HepG2 (cell line): Measurements from ENCODE around the gene ELF2. TPM values are rescaled to one million over a fixed set of nuclear protein-coding genes. Genes with fewer than 3 reads are reported as not detected.

ENCODE experiments used
- ARNTL ChIP-seq: sonication (generic); formaldehyde crosslinking; IDR thresholded peaks from 2 replicates; pipeline ENCODE4 v1.4.0; 2020; ENCODE audit warnings: mild to moderate bottlenecking, missing genetic modification reagents
- FLYWCH1 ChIP-seq: sonication (generic); formaldehyde crosslinking; IDR thresholded peaks from 2 replicates; pipeline ENCODE4 v1.8.1; 2023; ENCODE audit warnings: mild to moderate bottlenecking, missing genetic modification reagents
- MTA3 ChIP-seq: sonication (generic); formaldehyde crosslinking; IDR thresholded peaks from 2 replicates; pipeline ENCODE4 v1.4.0; 2020; ENCODE audit warnings: missing genetic modification reagents
- MTF2 ChIP-seq: sonication (generic); formaldehyde crosslinking; IDR thresholded peaks from 2 replicates; pipeline ENCODE4 v1.5.0; 2020; ENCODE audit warnings: missing genetic modification reagents, borderline replicate concordance
- MXI1 ChIP-seq: IDR thresholded peaks from 3 replicates; pipeline ENCODE4 v1.6.1; 2012; ENCODE audit warnings: low read depth, low read length, inconsistent platforms, borderline replicate concordance
- NFE2L1 ChIP-seq: sonication (generic); formaldehyde crosslinking; IDR thresholded peaks from 2 replicates; pipeline ENCODE4 v1.4.0; 2020; ENCODE audit warnings: missing genetic modification reagents, mild to moderate bottlenecking, borderline replicate concordance
- NRL ChIP-seq: sonication (generic); formaldehyde crosslinking; IDR thresholded peaks from 2 replicates; pipeline ENCODE4 v1.5.0; 2020; ENCODE audit warnings: missing genetic modification reagents, mild to moderate bottlenecking, moderate library complexity, borderline replicate concordance
- SMAD3 ChIP-seq: sonication (generic); formaldehyde crosslinking; IDR thresholded peaks from 2 replicates; pipeline ENCODE4 v1.4.0; 2020; ENCODE audit warnings: missing genetic modification reagents
- TBL1XR1 ChIP-seq: fragments of 150-350 bp; IDR thresholded peaks from 2 replicates; pipeline ENCODE4 v1.6.1; 2014; ENCODE audit warnings: borderline replicate concordance, low read length; ENCODE audit not compliant: partially characterized antibody
- TCF7 ChIP-seq: sonication (generic); IDR thresholded peaks from 2 replicates; pipeline ENCODE4 v1.6.1; 2016; ENCODE audit warnings: antibody characterized with exemption, low read depth
- U2AF1 ChIP-seq: fragments of 200-400 bp; formaldehyde crosslinking; optimal IDR thresholded peaks from 2 replicates; pipeline ENCODE3; 2017; ENCODE audit warnings: mild to moderate bottlenecking, low read depth, low read length
- ZBTB42 ChIP-seq: sonication (generic); formaldehyde crosslinking; IDR thresholded peaks from 2 replicates; pipeline ENCODE4 v1.5.0; 2020; ENCODE audit warnings: mild to moderate bottlenecking, missing genetic modification reagents
- ZNF124 ChIP-seq: sonication (generic); formaldehyde crosslinking; IDR thresholded peaks from 2 replicates; pipeline ENCODE4 v1.4.0; 2020; ENCODE audit warnings: missing genetic modification reagents
- ZNF234 ChIP-seq: sonication (generic); formaldehyde crosslinking; conservative IDR thresholded peaks from 2 replicates; pipeline ENCODE4 v1.5.1; 2020; ENCODE audit warnings: mild to moderate bottlenecking, missing genetic modification reagents
- ZNF556 ChIP-seq: sonication (generic); formaldehyde crosslinking; IDR thresholded peaks from 2 replicates; pipeline ENCODE4 v1.4.0; 2020; ENCODE audit warnings: mild to moderate bottlenecking, missing genetic modification reagents, borderline replicate concordance
- ZNF570 ChIP-seq: sonication (generic); formaldehyde crosslinking; IDR thresholded peaks from 2 replicates; pipeline ENCODE4 v1.4.0; 2020; ENCODE audit warnings: mild to moderate bottlenecking, missing genetic modification reagents, borderline replicate concordance
- ZNF766 ChIP-seq: sonication (generic); formaldehyde crosslinking; IDR thresholded peaks from 2 replicates; pipeline ENCODE4 v1.5.0; 2020; ENCODE audit warnings: missing genetic modification reagents, borderline replicate concordance
- ZNF816 ChIP-seq: sonication (generic); formaldehyde crosslinking; IDR thresholded peaks from 2 replicates; pipeline ENCODE4 v1.8.0; 2022; ENCODE audit warnings: missing genetic modification reagents, mild to moderate bottlenecking, borderline replicate concordance
- ZNF839 ChIP-seq: sonication (generic); formaldehyde crosslinking; IDR thresholded peaks from 2 replicates; pipeline ENCODE4 v1.4.0; 2020; ENCODE audit warnings: missing genetic modification reagents, mild to moderate bottlenecking, borderline replicate concordance
- polyA plus RNA-seq, 8 experiments: library from polyadenylated mRNA; depleted of rRNA in 3 of 8; stranded (reverse) in 7 of 8; unstranded in 1 of 8; fragments of >200 nt; fragmentation: Illumina TruSeq in 4 of 8; extraction: Trizol in 4 of 8; gene quantifications; 2 replicates each; pipeline versions ENCODE4 v1.2.1 to v1.2.3, GENCODE V29; 2011 to 2016; ENCODE audit warnings: low read depth in 4 of 8, missing spikeins in 1 of 8, mixed read lengths in 1 of 8; ENCODE audit not compliant: insufficient read depth in 1 of 8
- total RNA-seq, 5 experiments: library from RNA; depleted of rRNA; stranded (reverse); fragments of >200 nt; fragmentation: Illumina TruSeq; extraction: Trizol; gene quantifications; 2 replicates each; pipeline ENCODE4 v1.2.3, GENCODE V29; 2016; ENCODE audit warnings: low read depth in 1 of 5
- TF ChIP-seq, protein P1 (sequence below): sonication (generic); formaldehyde crosslinking; IDR thresholded peaks from 2 replicates; pipeline ENCODE4 v1.4.0; 2020; ENCODE audit warnings: low read depth, missing genetic modification reagents
- TF ChIP-seq, protein P2 (sequence below): sonication (generic); formaldehyde crosslinking; IDR thresholded peaks from 2 replicates; pipeline ENCODE4 v1.4.0; 2020; ENCODE audit warnings: mild to moderate bottlenecking, low read depth, missing genetic modification reagents
- TF ChIP-seq, protein P3 (sequence below): sonication (generic); formaldehyde crosslinking; IDR thresholded peaks from 2 replicates; pipeline ENCODE4 v1.4.0; 2020; ENCODE audit warnings: missing genetic modification reagents, borderline replicate concordance

The ELF2 gene
- total and polyA plus RNA-seq, 2 of the 13 experiments (the other 11 are each of a cell fraction or from before 2014, with no cell fraction given) = 28.6 to 35.4 TPM

DNA sequence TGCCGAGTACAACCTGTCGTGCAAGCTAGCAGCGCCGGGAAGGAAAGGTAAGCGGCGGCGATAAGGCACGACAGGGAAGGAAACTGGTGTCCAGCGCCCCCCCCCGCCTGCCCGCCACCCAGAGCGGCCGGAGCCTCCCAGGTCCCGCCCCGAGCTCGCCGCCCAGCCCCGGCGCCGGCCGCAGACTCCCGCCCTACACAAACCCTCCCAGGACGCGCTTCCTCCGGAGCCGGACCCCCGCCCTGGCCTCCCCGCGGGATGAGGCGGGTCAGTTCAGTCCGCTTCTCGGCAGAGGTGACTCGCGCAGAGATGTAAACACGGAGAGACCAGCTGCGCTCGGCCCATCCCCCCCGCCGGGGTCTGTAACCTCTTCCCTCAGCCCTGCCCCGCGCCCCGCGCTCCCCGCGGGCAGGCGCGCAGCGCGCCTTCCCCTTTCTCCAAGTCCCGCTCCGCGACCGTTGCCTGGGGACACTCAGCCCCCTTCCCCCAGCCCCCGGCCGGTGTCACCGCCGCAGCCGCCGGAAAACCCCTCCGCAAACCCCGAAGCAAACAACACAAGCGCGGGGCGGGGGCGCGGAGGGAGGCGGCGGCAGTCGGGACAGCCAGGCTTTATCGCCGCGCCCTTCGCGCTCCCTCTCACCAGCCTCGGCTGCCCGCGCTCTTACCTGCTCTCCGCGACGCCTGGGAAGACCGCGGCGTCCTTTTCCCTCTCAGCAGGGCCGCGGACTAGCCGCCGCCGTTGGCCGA lies 543 bp downstream of the ELF2 start (continued):
- TF ChIP-seq ZNF766 (CRISPR knock-in tag) (no peak), ARNTL (peak; percentile 61; the same call in 1 of the 2 replicates), SMAD3 (CRISPR knock-in tag) (no peak), ZNF816 (CRISPR knock-in tag) (0 out of 2 replicates have a peak, but pooled peaks have one; percentile 41), ZNF124 (no peak), NFE2L1 (CRISPR knock-in tag) (no peak), ZNF234 (no peak), NRL (no peak), FLYWCH1 (no peak), ZNF570 (no peak), MTA3 (CRISPR knock-in tag) (no peak), TCF7 (no peak), MTF2 (CRISPR knock-in tag) (no peak), TBL1XR1 (peak; percentile 29), ZNF556 (CRISPR knock-in tag) (peak; percentile 74; the same call in 1 of the 2 replicates), U2AF1 (no peak), MXI1 (peak; percentile 82; the same call in 1 of the 3 replicates), ZBTB42 (CRISPR knock-in tag) (no peak), ZNF839 (CRISPR knock-in tag) (no peak)
- TF ChIP-seq, protein P1, sequence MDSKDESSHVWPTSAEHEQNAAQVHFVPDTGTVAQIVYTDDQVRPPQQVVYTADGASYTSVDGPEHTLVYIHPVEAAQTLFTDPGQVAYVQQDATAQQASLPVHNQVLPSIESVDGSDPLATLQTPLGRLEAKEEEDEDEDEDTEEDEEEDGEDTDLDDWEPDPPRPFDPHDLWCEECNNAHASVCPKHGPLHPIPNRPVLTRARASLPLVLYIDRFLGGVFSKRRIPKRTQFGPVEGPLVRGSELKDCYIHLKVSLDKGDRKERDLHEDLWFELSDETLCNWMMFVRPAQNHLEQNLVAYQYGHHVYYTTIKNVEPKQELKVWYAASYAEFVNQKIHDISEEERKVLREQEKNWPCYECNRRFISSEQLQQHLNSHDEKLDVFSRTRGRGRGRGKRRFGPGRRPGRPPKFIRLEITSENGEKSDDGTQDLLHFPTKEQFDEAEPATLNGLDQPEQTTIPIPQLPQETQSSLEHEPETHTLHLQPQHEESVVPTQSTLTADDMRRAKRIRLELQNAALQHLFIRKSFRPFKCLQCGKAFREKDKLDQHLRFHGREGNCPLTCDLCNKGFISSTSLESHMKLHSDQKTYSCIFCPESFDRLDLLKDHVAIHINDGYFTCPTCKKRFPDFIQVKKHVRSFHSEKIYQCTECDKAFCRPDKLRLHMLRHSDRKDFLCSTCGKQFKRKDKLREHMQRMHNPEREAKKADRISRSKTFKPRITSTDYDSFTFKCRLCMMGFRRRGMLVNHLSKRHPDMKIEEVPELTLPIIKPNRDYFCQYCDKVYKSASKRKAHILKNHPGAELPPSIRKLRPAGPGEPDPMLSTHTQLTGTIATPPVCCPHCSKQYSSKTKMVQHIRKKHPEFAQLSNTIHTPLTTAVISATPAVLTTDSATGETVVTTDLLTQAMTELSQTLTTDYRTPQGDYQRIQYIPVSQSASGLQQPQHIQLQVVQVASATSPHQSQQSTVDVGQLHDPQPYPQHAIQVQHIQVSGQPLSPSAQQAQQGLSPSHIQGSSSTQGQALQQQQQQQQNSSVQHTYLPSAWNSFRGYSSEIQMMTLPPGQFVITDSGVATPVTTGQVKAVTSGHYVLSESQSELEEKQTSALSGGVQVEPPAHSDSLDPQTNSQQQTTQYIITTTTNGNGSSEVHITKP (CRISPR knock-in tag) = peak; percentile 83
- TF ChIP-seq, protein P2, sequence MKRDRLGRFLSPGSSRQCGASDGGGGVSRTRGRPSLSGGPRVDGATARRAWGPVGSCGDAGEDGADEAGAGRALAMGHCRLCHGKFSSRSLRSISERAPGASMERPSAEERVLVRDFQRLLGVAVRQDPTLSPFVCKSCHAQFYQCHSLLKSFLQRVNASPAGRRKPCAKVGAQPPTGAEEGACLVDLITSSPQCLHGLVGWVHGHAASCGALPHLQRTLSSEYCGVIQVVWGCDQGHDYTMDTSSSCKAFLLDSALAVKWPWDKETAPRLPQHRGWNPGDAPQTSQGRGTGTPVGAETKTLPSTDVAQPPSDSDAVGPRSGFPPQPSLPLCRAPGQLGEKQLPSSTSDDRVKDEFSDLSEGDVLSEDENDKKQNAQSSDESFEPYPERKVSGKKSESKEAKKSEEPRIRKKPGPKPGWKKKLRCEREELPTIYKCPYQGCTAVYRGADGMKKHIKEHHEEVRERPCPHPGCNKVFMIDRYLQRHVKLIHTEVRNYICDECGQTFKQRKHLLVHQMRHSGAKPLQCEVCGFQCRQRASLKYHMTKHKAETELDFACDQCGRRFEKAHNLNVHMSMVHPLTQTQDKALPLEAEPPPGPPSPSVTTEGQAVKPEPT (CRISPR knock-in tag) = no peak
- TF ChIP-seq, protein P3, sequence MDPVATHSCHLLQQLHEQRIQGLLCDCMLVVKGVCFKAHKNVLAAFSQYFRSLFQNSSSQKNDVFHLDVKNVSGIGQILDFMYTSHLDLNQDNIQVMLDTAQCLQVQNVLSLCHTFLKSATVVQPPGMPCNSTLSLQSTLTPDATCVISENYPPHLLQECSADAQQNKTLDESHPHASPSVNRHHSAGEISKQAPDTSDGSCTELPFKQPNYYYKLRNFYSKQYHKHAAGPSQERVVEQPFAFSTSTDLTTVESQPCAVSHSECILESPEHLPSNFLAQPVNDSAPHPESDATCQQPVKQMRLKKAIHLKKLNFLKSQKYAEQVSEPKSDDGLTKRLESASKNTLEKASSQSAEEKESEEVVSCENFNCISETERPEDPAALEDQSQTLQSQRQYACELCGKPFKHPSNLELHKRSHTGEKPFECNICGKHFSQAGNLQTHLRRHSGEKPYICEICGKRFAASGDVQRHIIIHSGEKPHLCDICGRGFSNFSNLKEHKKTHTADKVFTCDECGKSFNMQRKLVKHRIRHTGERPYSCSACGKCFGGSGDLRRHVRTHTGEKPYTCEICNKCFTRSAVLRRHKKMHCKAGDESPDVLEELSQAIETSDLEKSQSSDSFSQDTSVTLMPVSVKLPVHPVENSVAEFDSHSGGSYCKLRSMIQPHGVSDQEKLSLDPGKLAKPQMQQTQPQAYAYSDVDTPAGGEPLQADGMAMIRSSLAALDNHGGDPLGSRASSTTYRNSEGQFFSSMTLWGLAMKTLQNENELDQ (CRISPR knock-in tag) = no peak
